IMR-90 (cell line): ENCODE results near the gene WBP1.

Experiments
- CHD1 ChIP-seq: IDR thresholded peaks from 2 replicates; pipeline ENCODE4 v1.6.1; 2012; ENCODE audit warnings: low read depth, low read length, improper control_type of control experiment
- MAZ ChIP-seq: IDR thresholded peaks from 2 replicates; pipeline ENCODE4 v1.6.1; 2012; ENCODE audit warnings: low read depth, mild to moderate bottlenecking, low read length, improper control_type of control experiment, moderate library complexity, borderline replicate concordance
- MXI1 ChIP-seq: IDR thresholded peaks from 2 replicates; pipeline ENCODE4 v1.6.1; 2012; ENCODE audit warnings: low read depth, mild to moderate bottlenecking, low read length, moderate library complexity, borderline replicate concordance
- POLR2A ChIP-seq: IDR thresholded peaks from 2 replicates; pipeline ENCODE4 v1.6.1; 2012; ENCODE audit warnings: mild to moderate bottlenecking, low read depth, low read length
- RAD21 ChIP-seq: IDR thresholded peaks from 2 replicates; pipeline ENCODE4 v1.6.1; 2012; ENCODE audit warnings: low read length, improper control_type of control experiment
- RFX5 ChIP-seq: IDR thresholded peaks from 2 replicates; pipeline ENCODE4 v1.8.0; 2012; ENCODE audit warnings: low read depth, mild to moderate bottlenecking, low read length, moderate library complexity
- SMC3 ChIP-seq: fragments of 150-350 bp; IDR thresholded peaks from 2 replicates; pipeline ENCODE4 v1.6.1; 2016; ENCODE audit warnings: low read depth, mild to moderate bottlenecking, antibody characterized with exemption, low read length, moderate library complexity
- TF ChIP-seq, protein P1 (sequence below): conservative IDR thresholded peaks from 2 replicates; pipeline ENCODE4 v1.5.1; 2012; ENCODE audit warnings: mild to moderate bottlenecking, low read depth, low read length, improper control_type of control experiment
- TF ChIP-seq, protein P2 (sequence below): fragments of 150-350 bp; IDR thresholded peaks from 2 replicates; pipeline ENCODE4 v1.6.1; 2016; ENCODE audit warnings: low read depth, mild to moderate bottlenecking, low read length, moderate library complexity, borderline replicate concordance
- TF ChIP-seq, protein P3 (sequence below): fragments of 150-350 bp; IDR thresholded peaks from 2 replicates; pipeline ENCODE4 v1.6.1; 2017; ENCODE audit warnings: mild to moderate bottlenecking, antibody characterized with exemption, low read length, low read depth

DNA sequence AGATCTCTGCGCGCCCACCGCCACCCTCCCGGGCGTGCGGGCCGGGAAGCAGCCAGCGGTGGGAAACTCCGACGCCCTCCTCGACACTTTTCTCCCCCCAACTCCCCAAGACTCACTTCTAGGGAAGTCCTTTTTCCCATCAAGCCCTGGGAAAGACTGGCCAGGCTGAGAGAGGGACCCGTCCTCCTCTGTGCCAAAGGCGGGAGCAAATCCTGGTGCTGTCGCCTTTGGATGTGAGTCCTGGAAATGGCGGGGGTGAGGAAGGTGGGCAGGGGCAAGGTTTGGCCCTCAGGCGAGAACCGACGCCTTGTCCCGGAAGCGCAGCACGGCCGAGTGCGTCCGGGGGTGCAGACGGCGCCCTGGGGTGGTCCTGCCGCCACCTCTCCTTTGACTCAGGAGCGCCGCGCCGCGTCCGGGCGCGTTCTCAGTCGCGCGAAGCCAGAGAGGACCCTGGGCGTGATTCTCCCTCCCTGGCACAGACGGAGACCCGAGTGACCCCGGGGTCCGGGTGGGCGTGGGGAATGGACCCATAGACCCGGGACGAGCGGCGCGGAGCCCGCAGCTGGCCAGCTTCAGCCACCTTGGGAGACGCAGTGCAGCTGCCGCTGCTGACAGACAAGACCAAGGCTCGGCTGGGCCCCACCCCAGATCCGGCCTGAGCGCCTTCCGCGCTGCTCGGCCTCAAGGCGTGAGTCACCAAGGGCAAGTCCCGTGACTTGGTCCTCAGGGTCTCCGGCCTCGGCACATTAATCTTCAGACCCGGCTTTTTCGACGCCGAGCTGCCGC is 44.7 kb downstream of the WBP1 start:
- TF ChIP-seq, protein P1, sequence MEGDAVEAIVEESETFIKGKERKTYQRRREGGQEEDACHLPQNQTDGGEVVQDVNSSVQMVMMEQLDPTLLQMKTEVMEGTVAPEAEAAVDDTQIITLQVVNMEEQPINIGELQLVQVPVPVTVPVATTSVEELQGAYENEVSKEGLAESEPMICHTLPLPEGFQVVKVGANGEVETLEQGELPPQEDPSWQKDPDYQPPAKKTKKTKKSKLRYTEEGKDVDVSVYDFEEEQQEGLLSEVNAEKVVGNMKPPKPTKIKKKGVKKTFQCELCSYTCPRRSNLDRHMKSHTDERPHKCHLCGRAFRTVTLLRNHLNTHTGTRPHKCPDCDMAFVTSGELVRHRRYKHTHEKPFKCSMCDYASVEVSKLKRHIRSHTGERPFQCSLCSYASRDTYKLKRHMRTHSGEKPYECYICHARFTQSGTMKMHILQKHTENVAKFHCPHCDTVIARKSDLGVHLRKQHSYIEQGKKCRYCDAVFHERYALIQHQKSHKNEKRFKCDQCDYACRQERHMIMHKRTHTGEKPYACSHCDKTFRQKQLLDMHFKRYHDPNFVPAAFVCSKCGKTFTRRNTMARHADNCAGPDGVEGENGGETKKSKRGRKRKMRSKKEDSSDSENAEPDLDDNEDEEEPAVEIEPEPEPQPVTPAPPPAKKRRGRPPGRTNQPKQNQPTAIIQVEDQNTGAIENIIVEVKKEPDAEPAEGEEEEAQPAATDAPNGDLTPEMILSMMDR, result peak; percentile 20; the same call in 1 of the 2 replicates
- TF ChIP-seq SMC3, result no peak
- TF ChIP-seq CHD1, result no peak
- peak; percentile 43; the same call in 1 of the 2 replicates for TF ChIP-seq POLR2A
- TF ChIP-seq MAZ, result no peak
- TF ChIP-seq, protein P2, sequence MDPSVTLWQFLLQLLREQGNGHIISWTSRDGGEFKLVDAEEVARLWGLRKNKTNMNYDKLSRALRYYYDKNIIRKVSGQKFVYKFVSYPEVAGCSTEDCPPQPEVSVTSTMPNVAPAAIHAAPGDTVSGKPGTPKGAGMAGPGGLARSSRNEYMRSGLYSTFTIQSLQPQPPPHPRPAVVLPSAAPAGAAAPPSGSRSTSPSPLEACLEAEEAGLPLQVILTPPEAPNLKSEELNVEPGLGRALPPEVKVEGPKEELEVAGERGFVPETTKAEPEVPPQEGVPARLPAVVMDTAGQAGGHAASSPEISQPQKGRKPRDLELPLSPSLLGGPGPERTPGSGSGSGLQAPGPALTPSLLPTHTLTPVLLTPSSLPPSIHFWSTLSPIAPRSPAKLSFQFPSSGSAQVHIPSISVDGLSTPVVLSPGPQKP, result no peak
- no peak for TF ChIP-seq RAD21
- no peak for TF ChIP-seq RFX5
- TF ChIP-seq, protein P3, sequence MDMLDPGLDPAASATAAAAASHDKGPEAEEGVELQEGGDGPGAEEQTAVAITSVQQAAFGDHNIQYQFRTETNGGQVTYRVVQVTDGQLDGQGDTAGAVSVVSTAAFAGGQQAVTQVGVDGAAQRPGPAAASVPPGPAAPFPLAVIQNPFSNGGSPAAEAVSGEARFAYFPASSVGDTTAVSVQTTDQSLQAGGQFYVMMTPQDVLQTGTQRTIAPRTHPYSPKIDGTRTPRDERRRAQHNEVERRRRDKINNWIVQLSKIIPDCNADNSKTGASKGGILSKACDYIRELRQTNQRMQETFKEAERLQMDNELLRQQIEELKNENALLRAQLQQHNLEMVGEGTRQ, result peak; percentile 45; the same call in 1 of the 2 replicates
- TF ChIP-seq MXI1, result no peak
